Osteoblast (primary cell): Measurements from ENCODE around the gene MLH3. TPM values are rescaled to one million over a fixed set of nuclear protein-coding genes. Genes with fewer than 3 reads are reported as not detected.
A peak's percentile ranks its signal among the peaks of the same experiment; 100 is the strongest.

Source experiments
- DNase-seq: peaks from one replicate; pipeline ENCODE4 v3.0.0; 2011; ENCODE audit warnings: low spot score, mixed read lengths; ENCODE audit not compliant: insufficient read length; ENCODE audit errors: missing footprints
- H2AFZ ChIP-seq: 2 replicates; pipeline ENCODE4 v1.6.0; 2011; ENCODE audit warnings: mild to moderate bottlenecking, low read length
- H3K27ac ChIP-seq: 2 replicates; pipeline ENCODE4 v1.5.1; 2011; ENCODE audit warnings: mild to moderate bottlenecking, low read depth, low read length, moderate library complexity
- H3K27me3 ChIP-seq: 2 replicates; pipeline ENCODE4 v1.6.0; 2012; ENCODE audit warnings: mild to moderate bottlenecking, control low read depth, inconsistent platforms, low read length, moderate library complexity; ENCODE audit not compliant: insufficient read depth
- H3K36me3 ChIP-seq: 2 replicates; pipeline ENCODE4 v1.5.1; 2011; ENCODE audit warnings: mild to moderate bottlenecking, low read length, control low read depth, moderate library complexity; ENCODE audit not compliant: insufficient read depth
- H3K4me1 ChIP-seq: 2 replicates; pipeline ENCODE4 v1.5.1; 2011; ENCODE audit warnings: mild to moderate bottlenecking, low read length, control low read depth, moderate library complexity; ENCODE audit not compliant: insufficient read depth
- H3K4me2 ChIP-seq: 2 replicates; pipeline ENCODE4 v1.6.0; 2011; ENCODE audit warnings: mild to moderate bottlenecking, low read length; ENCODE audit not compliant: insufficient read depth
- H3K4me3 ChIP-seq: fragments of 200-600 bp; sonication (generic); 3 replicates; pipeline ENCODE4 v1.5.1; 2012; ENCODE audit warnings: mild to moderate bottlenecking, low read length, inconsistent platforms; ENCODE audit not compliant: insufficient read depth
- H3K79me2 ChIP-seq: 2 replicates; pipeline ENCODE4 v1.6.0; 2012; ENCODE audit warnings: mild to moderate bottlenecking, low read length, control low read depth, inconsistent platforms; ENCODE audit not compliant: insufficient read depth
- H3K9me3 ChIP-seq: 2 replicates; pipeline ENCODE4 v1.5.1; 2011; ENCODE audit warnings: low read depth, low read length, control low read depth
- H4K20me1 ChIP-seq: 2 replicates; pipeline ENCODE4 v1.6.0; 2012; ENCODE audit warnings: mild to moderate bottlenecking, low read length, control low read depth; ENCODE audit not compliant: insufficient read depth
- CTCF ChIP-seq: IDR thresholded peaks from 2 replicates; pipeline ENCODE4 v1.5.1; 2011; ENCODE audit warnings: mild to moderate bottlenecking, low read depth, low read length, moderate library complexity; ENCODE audit errors: extremely low read depth
- total RNA-seq: library from RNA; depleted of rRNA; stranded (reverse); fragments of >200 nt; gene quantifications from 2 replicates; pipeline ENCODE4 v1.2.3, GENCODE V29; 2012

The MLH3 gene
- total RNA-seq, result 36.8 and 40.5 TPM in 2 replicates

- H3K9me3 ChIP-seq, result no peaks in the 10 kb centered on the region
- peak within 1 kb of the TSS; percentile 81 for H3K4me2 ChIP-seq
- peak; percentile 93 for DNase-seq
- H3K27me3 ChIP-seq, result no peaks in the 10 kb centered on the region
- peaks cover 9% of the 10 kb centered on the region for H3K79me2 ChIP-seq
- no peaks in the 10 kb centered on the region for H3K36me3 ChIP-seq
- peak within 1 kb of the TSS; percentile 80 for H2AFZ ChIP-seq
- peaks cover 29% of the 10 kb centered on the region for H3K4me1 ChIP-seq
- TF ChIP-seq CTCF, result no peak
- H3K4me3 ChIP-seq, result peak within 1 kb of the TSS; percentile 77
- H4K20me1 ChIP-seq, result no peaks in the 10 kb centered on the region
- H3K27ac ChIP-seq, result peak within 1 kb of the TSS; percentile 71
These were observed at the start of gene MLH3 for GRCh38 chr14:75050852-75051555. TSS of gene MLH3 (minus strand) at chr14:75051467. CDS start at chr14:75049655, 1,812 bp downstream.

- Histone ChIP-seq H3K4me1 (peaks cover 4% of the 10 kb centered on the region), H3K27me3 (no peaks in the 10 kb centered on the region), H2AFZ (no peak overlapping the region), H3K36me3 (peaks cover 74% of the 10 kb centered on the region), H3K9me3 (no peaks in the 10 kb centered on the region), H3K27ac (no peak overlapping the region), H4K20me1 (peaks cover 6% of the 10 kb centered on the region), H3K4me3 (no peak overlapping the region), H3K4me2 (no peak overlapping the region), H3K79me2 (no peaks in the 10 kb centered on the region)
- no peak for DNase-seq
- no peak for TF ChIP-seq CTCF
These were observed 47.4 kb upstream of the MLH3 start for GRCh38 chr14:75098682-75099081.

- no peak overlapping the region for H3K27ac ChIP-seq
- no peak for DNase-seq
- peaks cover 4% of the 10 kb centered on the region for H3K4me1 ChIP-seq
- H3K79me2 ChIP-seq, result no peaks in the 10 kb centered on the region
- peaks cover 72% of the 10 kb centered on the region for H3K36me3 ChIP-seq
- no peak for TF ChIP-seq CTCF
- H3K4me3 ChIP-seq, result no peak overlapping the region
- H2AFZ ChIP-seq, result no peak overlapping the region
- peaks cover 6% of the 10 kb centered on the region for H4K20me1 ChIP-seq
- no peaks in the 10 kb centered on the region for H3K27me3 ChIP-seq
- H3K4me2 ChIP-seq, result no peak overlapping the region
- no peaks in the 10 kb centered on the region for H3K9me3 ChIP-seq
These were observed 46.9 kb upstream of the MLH3 start for GRCh38 chr14:75098212-75098611.

- peaks cover 6% of the 10 kb centered on the region for H4K20me1 ChIP-seq
- H3K9me3 ChIP-seq, result no peaks in the 10 kb centered on the region
- no peak overlapping the region for H3K27ac ChIP-seq
- no peak for TF ChIP-seq CTCF
- no peaks in the 10 kb centered on the region for H3K79me2 ChIP-seq
- H3K36me3 ChIP-seq, result peaks cover 77% of the 10 kb centered on the region
- H3K4me1 ChIP-seq, result peaks cover 4% of the 10 kb centered on the region
- no peak for DNase-seq
- H2AFZ ChIP-seq, result no peak overlapping the region
- no peak overlapping the region for H3K4me2 ChIP-seq
- no peaks in the 10 kb centered on the region for H3K27me3 ChIP-seq
- no peak overlapping the region for H3K4me3 ChIP-seq
These were observed 45.7 kb upstream of the MLH3 start for GRCh38 chr14:75096959-75097358.
